ENCODE results near the gene SOCS3.
"Not testable (repeated sequence)": the region's sequence is repeated elsewhere in the genome, so short reads cannot be mapped to it uniquely, and the experiment has no call there.

Gene SOCS3

GRCh38 chr17:78348055-78348770 is 11.7 kb downstream of the SOCS3 start:
- DNase-seq, result no peak

GRCh38 chr17:78347453-78347852 is 12.4 kb downstream of the SOCS3 start:
- no peak for DNase-seq

- DNase-seq, result no peak
Measured at GRCh38 chr17:78346605-78347250, 13.1 kb downstream of the SOCS3 start.

- DNase-seq, result no peak
Measured at GRCh38 chr17:78345791-78346494, 13.9 kb downstream of the SOCS3 start.

- DNase-seq, result no peak
Measured at GRCh38 chr17:78345172-78345571, 14.7 kb downstream of the SOCS3 start.

- DNase-seq, result no peak
Measured at GRCh38 chr17:78344666-78345065, 15.2 kb downstream of the SOCS3 start.

- DNase-seq, result peak; percentile 62 to 92 (median 70)
Measured at GRCh38 chr17:78343543-78344201, 16.2 kb downstream of the SOCS3 start.

- DNase-seq, result no peak
Measured at GRCh38 chr17:78343187-78343542, 16.7 kb downstream of the SOCS3 start.

GRCh38 chr17:78342449-78343186 is 17.3 kb downstream of the SOCS3 start:
- no peak for DNase-seq

- DNase-seq, result peak in 1 of 5 donors; percentile 40
Measured at GRCh38 chr17:78341559-78342448, 18.1 kb downstream of the SOCS3 start.

- no peak for DNase-seq
Measured at GRCh38 chr17:78340183-78340955, 19.5 kb downstream of the SOCS3 start.

- peak in 2 of 5 donors; percentile 19 to 58 for DNase-seq
Measured at GRCh38 chr17:78338486-78339259, 21.2 kb downstream of the SOCS3 start.

GRCh38 chr17:78337244-78338109 is 22.4 kb downstream of the SOCS3 start:
- DNase-seq, result no peak

GRCh38 chr17:78335209-78335608 is 24.7 kb downstream of the SOCS3 start:
- no peak for DNase-seq

GRCh38 chr17:78332991-78333390 is 26.9 kb downstream of the SOCS3 start:
- peak in 1 of 5 donors; percentile 56 for DNase-seq

GRCh38 chr17:78331355-78331754 is 28.5 kb downstream of the SOCS3 start:
- DNase-seq, result not testable (repeated sequence)

- no peak for DNase-seq
Measured at GRCh38 chr17:78330570-78331224, 29.2 kb downstream of the SOCS3 start.
